Body of pancreas (tissue), 4 donors: ENCODE data around the gene IL1RN. TPM values are rescaled to one million over a fixed set of nuclear protein-coding genes. Genes with fewer than 3 reads are reported as not detected.

Experiments
- ATAC-seq: fragments of 150-250 bp; one replicate; pipeline ENCODE4 v1.9.1; 2016
- DNase-seq, 4 donors: peaks; one replicate each; pipeline ENCODE4 v3.0.0-alpha.2; 2019
- H3K27ac ChIP-seq, 4 donors: fragments of 200-600 bp; sonication (generic); 1 replicate in 3 of 4; 2 replicates in 1 of 4; pipeline versions ENCODE4 v1.5.1 to v1.6.1; 2016 to 2019; ENCODE audit warnings: mild to moderate bottlenecking in 1 of 4, mixed read lengths in 1 of 4, moderate library complexity in 1 of 4
- H3K27me3 ChIP-seq, 2 donors: fragments of 200-600 bp; sonication (generic); one replicate each; pipeline ENCODE4 v1.6.0; 2016; ENCODE audit warnings: mild to moderate bottlenecking in 1 of 2
- H3K36me3 ChIP-seq, 2 donors: fragments of 200-600 bp; sonication (generic); replicated peaks in 1 of 2; 2 replicates each; pipeline ENCODE4 v1.5.1; 2016; ENCODE audit warnings: low read depth in 2 of 2; ENCODE audit not compliant: insufficient read depth in 1 of 2
- H3K4me1 ChIP-seq: fragments of 200-600 bp; sonication (generic); one replicate; pipeline ENCODE4 v1.6.0; 2016
- H3K4me3 ChIP-seq, 2 donors: fragments of 200-600 bp; sonication (generic); 1 replicate in 1 of 2; 2 replicates in 1 of 2; pipeline ENCODE4 v1.5.1; 2016 to 2019
- H3K9me3 ChIP-seq, 3 donors: fragments of 200-600 bp; sonication (generic); 1 replicate in 2 of 3; 2 replicates in 1 of 3; pipeline ENCODE4 v1.5.1; 2016
- POLR2A ChIP-seq, 3 donors: fragments of 450-650 bp; IDR thresholded peaks; one replicate each; pipeline ENCODE4 v1.6.1; 2016; ENCODE audit warnings: antibody characterized with exemption in 3 of 3, mild to moderate bottlenecking in 2 of 3
- WGBS, 2 donors: methylation state at CpG; one replicate each; pipeline ENCODE4 v1.1.5; 2017; 5-methylcytosine and 5-hydroxymethylcytosine counted together
- intact Hi-C: fragments of 100-400 bp; cut with DNase I; formaldehyde crosslinking; loops from one replicate; pipeline ENCODE4 v1.15.1; 2023
- total RNA-seq, 2 donors: library from RNA; depleted of rRNA; stranded (reverse); fragments of >200 nt; gene quantifications; one replicate each; pipeline ENCODE4 v1.1.0, GENCODE V29; 2016
- TF ChIP-seq, protein P1 (sequence below), 7 experiments: fragments of 450-650 bp in 4 of 7; fragments of 200-600 bp in 3 of 7; sonication (generic) in 3 of 7; IDR thresholded peaks; one replicate each; pipeline ENCODE4 v1.5.1; 2016 to 2019; ENCODE audit warnings: antibody characterized with exemption in 7 of 7

The IL1RN gene
- total RNA-seq, 2 donors from 2014 or later, result 0.78 TPM; not detected in 1

DNA sequence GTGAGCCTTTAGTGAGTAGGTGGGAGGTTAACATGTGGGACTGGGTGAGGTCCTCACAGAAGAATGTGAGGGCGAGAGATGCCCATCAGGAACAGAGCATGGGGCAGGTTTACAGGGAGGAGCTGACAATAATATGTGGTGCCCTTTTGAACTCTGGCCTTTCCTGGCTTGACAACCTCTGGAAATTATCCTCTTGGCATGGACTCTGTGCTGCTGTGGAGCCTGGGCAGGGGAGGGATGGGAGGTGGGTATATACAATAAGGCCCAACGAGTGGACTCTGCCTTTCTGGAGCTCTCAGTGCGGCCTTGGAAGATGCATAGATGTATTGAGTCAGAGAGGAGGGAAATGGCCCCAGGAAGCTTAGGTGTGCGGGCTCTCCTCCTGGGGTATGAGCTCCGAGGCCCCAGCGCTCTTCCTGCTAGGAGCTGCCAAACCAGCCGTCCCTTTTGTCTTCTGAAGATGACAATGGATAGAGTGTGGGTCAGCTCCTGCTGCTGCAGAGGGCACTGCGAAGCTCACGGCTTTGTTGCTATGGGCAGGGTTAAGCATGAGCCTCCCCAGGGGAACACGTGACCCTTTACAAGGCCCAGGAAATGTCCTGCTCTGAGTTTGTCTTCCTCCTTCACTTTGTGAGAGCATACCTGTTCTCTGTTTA is 37.7 kb downstream of the IL1RN start:
- H3K27me3 ChIP-seq, result no peaks in the 10 kb centered on the region
- H3K4me3 ChIP-seq, result no peak overlapping the region
- H3K9me3 ChIP-seq, result no peaks in the 10 kb centered on the region
- ATAC-seq, result no peak
- peak overlapping the region in 2 of 4 donors; percentile 90 to 91 for H3K27ac ChIP-seq
- DNase-seq, result peak in 1 of 4 donors; percentile 55
- intact Hi-C loops, result no loop called here
- TF ChIP-seq POLR2A (IDR thresholded peaks at IDR 0.05), result no peak
- TF ChIP-seq, protein P1, sequence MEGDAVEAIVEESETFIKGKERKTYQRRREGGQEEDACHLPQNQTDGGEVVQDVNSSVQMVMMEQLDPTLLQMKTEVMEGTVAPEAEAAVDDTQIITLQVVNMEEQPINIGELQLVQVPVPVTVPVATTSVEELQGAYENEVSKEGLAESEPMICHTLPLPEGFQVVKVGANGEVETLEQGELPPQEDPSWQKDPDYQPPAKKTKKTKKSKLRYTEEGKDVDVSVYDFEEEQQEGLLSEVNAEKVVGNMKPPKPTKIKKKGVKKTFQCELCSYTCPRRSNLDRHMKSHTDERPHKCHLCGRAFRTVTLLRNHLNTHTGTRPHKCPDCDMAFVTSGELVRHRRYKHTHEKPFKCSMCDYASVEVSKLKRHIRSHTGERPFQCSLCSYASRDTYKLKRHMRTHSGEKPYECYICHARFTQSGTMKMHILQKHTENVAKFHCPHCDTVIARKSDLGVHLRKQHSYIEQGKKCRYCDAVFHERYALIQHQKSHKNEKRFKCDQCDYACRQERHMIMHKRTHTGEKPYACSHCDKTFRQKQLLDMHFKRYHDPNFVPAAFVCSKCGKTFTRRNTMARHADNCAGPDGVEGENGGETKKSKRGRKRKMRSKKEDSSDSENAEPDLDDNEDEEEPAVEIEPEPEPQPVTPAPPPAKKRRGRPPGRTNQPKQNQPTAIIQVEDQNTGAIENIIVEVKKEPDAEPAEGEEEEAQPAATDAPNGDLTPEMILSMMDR (IDR thresholded peaks at IDR 0.05), result no peak
- H3K4me1 ChIP-seq, result peaks cover 44% of the 10 kb centered on the region
- H3K36me3 ChIP-seq, result no peaks in the 10 kb centered on the region
- 69 to 73% methylated on average over 8 to 10 of the region's 10 CpGs for WGBS, 2 donors

DNA sequence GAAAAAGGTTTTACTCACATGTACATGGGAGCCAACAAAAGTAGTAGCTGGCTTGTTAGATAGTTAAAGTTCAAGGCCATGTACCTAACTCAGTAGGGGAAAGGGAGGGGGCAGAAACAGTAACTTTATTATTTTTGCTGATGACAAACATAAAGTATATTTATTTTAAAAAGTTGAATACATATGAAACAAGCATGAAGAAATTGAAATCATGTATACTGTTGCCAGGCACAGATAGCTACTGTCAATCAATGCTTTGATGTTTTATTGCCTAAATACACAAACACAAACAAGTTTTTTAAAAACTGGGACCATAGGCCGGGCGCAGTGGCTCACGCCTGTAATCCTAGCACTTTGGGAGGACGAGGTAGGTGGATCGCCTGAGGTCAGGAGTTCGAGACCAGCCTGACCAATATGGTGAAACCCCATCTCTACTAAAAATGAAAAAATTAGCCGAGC is 38.8 kb downstream of the IL1RN start:
- H3K27me3 ChIP-seq, result no peaks in the 10 kb centered on the region
- DNase-seq, result no peak
- peaks cover 44% of the 10 kb centered on the region for H3K4me1 ChIP-seq
- no peak overlapping the region for H3K4me3 ChIP-seq
- intact Hi-C loops, result no loop called here
- H3K9me3 ChIP-seq, result no peaks in the 10 kb centered on the region
- H3K36me3 ChIP-seq, result no peaks in the 10 kb centered on the region
- TF ChIP-seq, protein P1 (IDR thresholded peaks at IDR 0.05), result no peak
- TF ChIP-seq POLR2A (IDR thresholded peaks at IDR 0.05), result no peak
- ATAC-seq, result no peak
- 84 to 88% methylated on average over 7 of the region's 7 CpGs for WGBS, 2 donors
- H3K27ac ChIP-seq, result peak overlapping the region in 3 of 4 donors; percentile 80 to 91 (median 90)

GRCh38 chr2:113167115-113167932 is 39.9 kb downstream of the IL1RN start:
- peaks cover 44% of the 10 kb centered on the region for H3K4me1 ChIP-seq
- H3K4me3 ChIP-seq, result no peak overlapping the region
- peak overlapping the region; percentile 80 to 91 (median 88) for H3K27ac ChIP-seq
- TF ChIP-seq POLR2A (IDR thresholded peaks at IDR 0.05), result peak in 2 of 3 donors; percentile 43 to 46
- TF ChIP-seq, protein P1 (IDR thresholded peaks at IDR 0.05), result no peak
- WGBS, 2 donors, result 20 to 25% methylated on average over 10 to 12 of the region's 12 CpGs
- DNase-seq (peak; percentile 81 to 93 (median 90)), ATAC-seq (peak; percentile 96)
- intact Hi-C loops, result no loop called here
- no peaks in the 10 kb centered on the region for H3K9me3 ChIP-seq
- H3K27me3 ChIP-seq, result no peaks in the 10 kb centered on the region
- no peaks in the 10 kb centered on the region for H3K36me3 ChIP-seq

DNA sequence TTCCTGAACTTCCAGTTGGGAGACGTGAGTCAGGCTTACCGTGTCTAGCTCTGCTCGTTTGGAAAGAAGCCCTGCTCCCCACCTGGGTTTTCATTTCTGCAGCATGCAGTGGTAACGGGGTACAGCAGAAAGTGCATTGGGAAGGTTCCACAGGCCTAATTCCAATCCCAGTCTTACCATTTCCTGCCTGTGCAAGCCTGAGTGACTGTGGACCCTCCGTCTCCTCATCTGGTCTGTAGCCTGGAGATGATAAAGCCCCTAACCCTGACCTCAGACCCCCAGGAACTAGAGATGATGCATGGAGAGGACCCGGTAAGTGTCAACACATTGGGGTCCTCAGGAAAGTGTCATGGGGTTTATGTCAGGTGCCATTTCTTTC is 40.6 kb downstream of the IL1RN start:
- no peak overlapping the region for H3K4me3 ChIP-seq
- no peaks in the 10 kb centered on the region for H3K27me3 ChIP-seq
- 62 to 69% methylated on average over 6 of the region's 6 CpGs for WGBS, 2 donors
- DNase-seq, result no peak
- H3K4me1 ChIP-seq, result peaks cover 44% of the 10 kb centered on the region
- no peaks in the 10 kb centered on the region for H3K36me3 ChIP-seq
- no peak for TF ChIP-seq POLR2A (IDR thresholded peaks at IDR 0.05)
- TF ChIP-seq, protein P1 (IDR thresholded peaks at IDR 0.05), result no peak
- ATAC-seq, result no peak
- intact Hi-C loops, result no loop called here
- no peaks in the 10 kb centered on the region for H3K9me3 ChIP-seq
- H3K27ac ChIP-seq, result peak overlapping the region; percentile 80 to 91 (median 88)
